Stomach (tissue), 4 donors: ENCODE data around the gene NEDD4.

Source experiments
- CTCF ChIP-seq, 7 experiments: fragments of 450-650 bp in 4 of 7; fragments of 200-600 bp in 3 of 7; sonication (generic) in 3 of 7; IDR thresholded peaks; one replicate each; pipeline ENCODE4 v1.5.1; 2016 to 2019; ENCODE audit warnings: antibody characterized with exemption in 7 of 7, control low read depth in 2 of 7, mild to moderate bottlenecking in 1 of 7
- POLR2A ChIP-seq, 4 donors: fragments of 450-650 bp; IDR thresholded peaks; one replicate each; pipeline ENCODE4 v1.6.1; 2016; ENCODE audit warnings: antibody characterized with exemption in 4 of 4, control low read depth in 2 of 4, mild to moderate bottlenecking in 1 of 4, moderate library complexity in 1 of 4

GRCh38 chr15:55834331-55834730, 159.1 kb downstream of the NEDD4 start:
- TF ChIP-seq POLR2A (IDR thresholded peaks at IDR 0.05) (no peak), CTCF (IDR thresholded peaks at IDR 0.05) (no peak)
